IMR-90 (cell line): ENCODE data around the gene TDRD7.

Experiments used
- BHLHE40 ChIP-seq: fragments of 150-350 bp; IDR thresholded peaks from 2 replicates; pipeline ENCODE4 v1.6.1; 2016; ENCODE audit warnings: mild to moderate bottlenecking, low read depth, low read length
- CEBPB ChIP-seq: IDR thresholded peaks from 2 replicates; pipeline ENCODE4 v1.6.1; 2012; ENCODE audit warnings: low read depth, low read length, improper control_type of control experiment
- CHD1 ChIP-seq: IDR thresholded peaks from 2 replicates; pipeline ENCODE4 v1.6.1; 2012; ENCODE audit warnings: low read depth, low read length, improper control_type of control experiment
- CTCF ChIP-seq: conservative IDR thresholded peaks from 2 replicates; pipeline ENCODE4 v1.5.1; 2012; ENCODE audit warnings: mild to moderate bottlenecking, low read depth, low read length, improper control_type of control experiment
- MAFK ChIP-seq: IDR thresholded peaks from 2 replicates; pipeline ENCODE4 v1.6.1; 2012; ENCODE audit warnings: low read depth, low read length, improper control_type of control experiment
- MAZ ChIP-seq: IDR thresholded peaks from 2 replicates; pipeline ENCODE4 v1.6.1; 2012; ENCODE audit warnings: low read depth, mild to moderate bottlenecking, low read length, improper control_type of control experiment, moderate library complexity, borderline replicate concordance
- MXI1 ChIP-seq: IDR thresholded peaks from 2 replicates; pipeline ENCODE4 v1.6.1; 2012; ENCODE audit warnings: low read depth, mild to moderate bottlenecking, low read length, moderate library complexity, borderline replicate concordance
- POLR2A ChIP-seq: IDR thresholded peaks from 2 replicates; pipeline ENCODE4 v1.6.1; 2012; ENCODE audit warnings: mild to moderate bottlenecking, low read depth, low read length
- RAD21 ChIP-seq: IDR thresholded peaks from 2 replicates; pipeline ENCODE4 v1.6.1; 2012; ENCODE audit warnings: low read length, improper control_type of control experiment
- RCOR1 ChIP-seq: IDR thresholded peaks from 2 replicates; pipeline ENCODE4 v1.6.1; 2012; ENCODE audit warnings: mild to moderate bottlenecking, low read length, improper control_type of control experiment; ENCODE audit not compliant: insufficient replicate concordance
- RFX5 ChIP-seq: IDR thresholded peaks from 2 replicates; pipeline ENCODE4 v1.8.0; 2012; ENCODE audit warnings: low read depth, mild to moderate bottlenecking, low read length, moderate library complexity
- SMC3 ChIP-seq: fragments of 150-350 bp; IDR thresholded peaks from 2 replicates; pipeline ENCODE4 v1.6.1; 2016; ENCODE audit warnings: low read depth, mild to moderate bottlenecking, antibody characterized with exemption, low read length, moderate library complexity
- USF2 ChIP-seq: fragments of 150-350 bp; IDR thresholded peaks from 2 replicates; pipeline ENCODE4 v1.6.1; 2017; ENCODE audit warnings: mild to moderate bottlenecking, antibody characterized with exemption, low read length, low read depth

GRCh38 chr9:97364769-97365490 is 47.0 kb upstream of the TDRD7 start:
- no peak for TF ChIP-seq MXI1
- TF ChIP-seq CTCF = no peak
- no peak for TF ChIP-seq POLR2A
- TF ChIP-seq BHLHE40 = no peak
- no peak for TF ChIP-seq CHD1
- TF ChIP-seq MAFK = no peak
- TF ChIP-seq SMC3 = no peak
- TF ChIP-seq RAD21 = no peak
- TF ChIP-seq RCOR1 = no peak
- no peak for TF ChIP-seq CEBPB
- no peak for TF ChIP-seq MAZ
- no peak for TF ChIP-seq RFX5
- TF ChIP-seq USF2 = no peak
